ENCODE data around the gene PROM1. TPM values are rescaled to one million over a fixed set of nuclear protein-coding genes. Genes with fewer than 3 reads are reported as not detected.

Gene PROM1
- total and polyA plus RNA-seq, 9 of the 15 experiments (the other 6 are each of a cell fraction or from before 2014, with no cell fraction given): 0.05 TPM; not detected in 8

DNA sequence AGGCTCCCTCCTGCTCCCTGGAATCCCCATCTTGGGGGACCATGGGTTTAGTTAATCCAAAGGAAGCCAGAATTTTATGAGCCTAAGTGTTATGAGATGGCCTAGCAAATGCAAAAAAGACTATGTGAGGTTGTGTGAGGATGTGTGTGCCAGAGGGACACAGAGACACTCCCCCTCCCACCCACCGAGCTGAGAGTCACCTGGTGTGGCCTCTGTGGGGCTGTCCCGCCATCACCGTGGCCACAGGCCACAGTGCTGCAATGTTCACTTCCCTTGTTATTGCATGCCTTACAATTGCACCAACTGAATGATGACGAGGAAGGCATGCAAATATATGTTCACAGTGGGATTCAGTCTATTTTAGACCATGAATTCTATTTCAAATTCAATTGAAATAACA lies 120.2 kb downstream of the PROM1 start (continued):
- no peak for TF ChIP-seq DIDO1 (tag; IDR thresholded peaks at IDR 0.05; ENCODE audit: low read depth)
- no peak for TF ChIP-seq SMARCB1 (IDR thresholded peaks at IDR 0.05; ENCODE audit: insufficient read length, low read depth)
- TF ChIP-seq SMAD1 (IDR thresholded peaks at IDR 0.05; ENCODE audit: low read depth, low read length, partially characterized antibody): no peak
- no peak for TF ChIP-seq MCM3 (IDR thresholded peaks at IDR 0.05)
- TF ChIP-seq, protein P1, sequence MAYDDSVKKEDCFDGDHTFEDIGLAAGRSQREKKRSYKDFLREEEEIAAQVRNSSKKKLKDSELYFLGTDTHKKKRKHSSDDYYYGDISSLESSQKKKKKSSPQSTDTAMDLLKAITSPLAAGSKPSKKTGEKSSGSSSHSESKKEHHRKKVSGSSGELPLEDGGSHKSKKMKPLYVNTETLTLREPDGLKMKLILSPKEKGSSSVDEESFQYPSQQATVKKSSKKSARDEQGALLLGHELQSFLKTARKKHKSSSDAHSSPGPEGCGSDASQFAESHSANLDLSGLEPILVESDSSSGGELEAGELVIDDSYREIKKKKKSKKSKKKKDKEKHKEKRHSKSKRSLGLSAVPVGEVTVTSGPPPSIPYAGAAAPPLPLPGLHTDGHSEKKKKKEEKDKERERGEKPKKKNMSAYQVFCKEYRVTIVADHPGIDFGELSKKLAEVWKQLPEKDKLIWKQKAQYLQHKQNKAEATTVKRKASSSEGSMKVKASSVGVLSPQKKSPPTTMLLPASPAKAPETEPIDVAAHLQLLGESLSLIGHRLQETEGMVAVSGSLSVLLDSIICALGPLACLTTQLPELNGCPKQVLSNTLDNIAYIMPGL (CRISPR knock-in tag; IDR thresholded peaks at IDR 0.05): no peak
- no peak for TF ChIP-seq PML (IDR thresholded peaks at IDR 0.05; ENCODE audit: low read length)

DNA sequence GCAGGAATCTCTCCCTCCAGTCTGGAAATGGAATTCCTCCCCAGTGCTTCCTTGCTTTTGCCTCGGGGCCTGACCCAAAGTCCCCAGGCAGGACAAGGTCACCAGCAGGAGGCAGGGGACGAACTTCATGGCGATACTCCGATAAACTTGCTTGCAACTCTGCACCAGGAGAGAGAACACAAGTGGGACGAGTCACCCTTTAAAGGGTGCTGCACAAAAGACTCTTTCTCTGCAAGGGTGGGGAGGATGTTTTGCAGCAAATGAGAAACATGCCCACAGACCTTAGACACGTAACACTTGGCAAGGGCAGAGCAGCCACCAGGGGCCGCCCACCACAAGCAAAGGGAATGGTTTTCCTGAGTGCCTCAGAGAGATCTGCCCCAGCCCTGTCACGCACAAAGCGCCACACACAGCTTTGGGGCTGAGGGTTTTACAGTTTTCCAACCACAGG lies 120.8 kb downstream of the PROM1 start, which contains the start of gene FGFBP2:
FGFBP2 (minus strand) TSS at position 175 of the 451 bp plus-strand sequence; CDS start at position 129, 46 bp downstream.
- TF ChIP-seq, protein P2, sequence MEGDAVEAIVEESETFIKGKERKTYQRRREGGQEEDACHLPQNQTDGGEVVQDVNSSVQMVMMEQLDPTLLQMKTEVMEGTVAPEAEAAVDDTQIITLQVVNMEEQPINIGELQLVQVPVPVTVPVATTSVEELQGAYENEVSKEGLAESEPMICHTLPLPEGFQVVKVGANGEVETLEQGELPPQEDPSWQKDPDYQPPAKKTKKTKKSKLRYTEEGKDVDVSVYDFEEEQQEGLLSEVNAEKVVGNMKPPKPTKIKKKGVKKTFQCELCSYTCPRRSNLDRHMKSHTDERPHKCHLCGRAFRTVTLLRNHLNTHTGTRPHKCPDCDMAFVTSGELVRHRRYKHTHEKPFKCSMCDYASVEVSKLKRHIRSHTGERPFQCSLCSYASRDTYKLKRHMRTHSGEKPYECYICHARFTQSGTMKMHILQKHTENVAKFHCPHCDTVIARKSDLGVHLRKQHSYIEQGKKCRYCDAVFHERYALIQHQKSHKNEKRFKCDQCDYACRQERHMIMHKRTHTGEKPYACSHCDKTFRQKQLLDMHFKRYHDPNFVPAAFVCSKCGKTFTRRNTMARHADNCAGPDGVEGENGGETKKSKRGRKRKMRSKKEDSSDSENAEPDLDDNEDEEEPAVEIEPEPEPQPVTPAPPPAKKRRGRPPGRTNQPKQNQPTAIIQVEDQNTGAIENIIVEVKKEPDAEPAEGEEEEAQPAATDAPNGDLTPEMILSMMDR (IDR thresholded peaks at IDR 0.05 in 2 of 3, conservative IDR thresholded peaks at IDR 0.05 in 1 of 3; ENCODE audit: insufficient read depth in 2 of 3, low read depth in 1 of 3, low read length in 3 of 3): peak; percentile 33 to 52 (median 35); a peak in 5 of 6 replicates
- TF ChIP-seq RBM17 (IDR thresholded peaks at IDR 0.05; ENCODE audit: borderline replicate concordance, low read depth, low read length) (no peak), RAD21 (CRISPR knock-in tag; conservative IDR thresholded peaks at IDR 0.05 in 1 of 2, IDR thresholded peaks at IDR 0.05 in 1 of 2) (peak in 1 of 2 experiments; percentile 32; a peak in 1 of 4 replicates), MBD2 (IDR thresholded peaks at IDR 0.05; ENCODE audit: borderline replicate concordance, low read depth) (no peak), NFE2 (IDR thresholded peaks at IDR 0.05; ENCODE audit: low read depth) (no peak)
- 0% methylated on average over 9 of the region's 9 CpGs for WGBS (ENCODE audit: insufficient coverage, low coverage, missing lambda C conversion rate)
- no peaks in the 10 kb centered on the region for H3K36me3 ChIP-seq (ENCODE audit: control insufficient read depth, insufficient read depth, low read length)
- FAIRE-seq: no peak
- peaks cover 0 to 5% of the 10 kb centered on the region in 2 experiments; a peak in 1 of 5 replicates for H3K4me1 ChIP-seq (replicated peaks in 1 of 2; ENCODE audit: control insufficient read depth in 2 of 2, insufficient read depth in 2 of 2, low read length in 2 of 2)
- H3K9me1 ChIP-seq (ENCODE audit: control insufficient read depth, insufficient read depth, low read length): no peaks in the 10 kb centered on the region
- BruUV-seq (replicated peaks): no TSS peak
- in situ Hi-C loops (cut with MboI): no loop called here
- H3K9me3 ChIP-seq (replicated peaks; ENCODE audit: control insufficient read depth, insufficient read depth, low read depth, low read length): no peaks in the 10 kb centered on the region
- CTCF ChIA-PET (ENCODE audit: low intra/inter-chr PET ratio): no interaction called here
- ATAC-seq: peak; percentile 78
- intact Hi-C loops (cut with micrococcal nuclease): loop anchor here (5.0 kb wide), 1 partner anchor 39 kb away; no protein-coding TSS in a partner anchor
- no peaks in the 10 kb centered on the region for H3K79me2 ChIP-seq (ENCODE audit: control insufficient read depth, insufficient read depth, low read length)
- no peak within 1 kb of the TSS for H3K4me3 ChIP-seq
- peak in 2 of 4 experiments; percentile 8 to 11 for DNase-seq (ENCODE audit: extremely low read depth in 1 of 4, low spot score in 3 of 4)
- no peak within 1 kb of the TSS; a peak in 1 of 4 replicates for H3K9ac ChIP-seq (ENCODE audit: insufficient read depth in 1 of 2, low read depth in 2 of 2, low read length in 2 of 2)
- POLR2A ChIA-PET: no interaction called here
- H4K20me1 ChIP-seq (replicated peaks; ENCODE audit: control insufficient read depth, insufficient read depth, low read length): no peaks in the 10 kb centered on the region
- H3K27me3 ChIP-seq (ENCODE audit: control insufficient read depth in 2 of 2, insufficient read depth in 2 of 2, low read length in 2 of 2): peaks cover 0 to 11% of the 10 kb centered on the region in 2 experiments; a peak in 3 of 5 replicates
- no peak within 1 kb of the TSS for H2AFZ ChIP-seq (ENCODE audit: low read depth, low read length)
- H3K4me2 ChIP-seq (ENCODE audit: insufficient read depth, low read length): no peak within 1 kb of the TSS
- H3K27ac ChIP-seq (ENCODE audit: extremely low read depth, low read depth, low read length): no peak within 1 kb of the TSS

Data from K562 (cell line).